ENCODE measurements around the gene CARHSP1. TPM values are rescaled to one million over a fixed set of nuclear protein-coding genes. Genes with fewer than 3 reads are reported as not detected.

Gene CARHSP1
- total RNA-seq, 1 donor from 2014 or later: 118 TPM

Other genes starting within 250 kb of the CARHSP1 start
- gene METTL22, start 247.3 kb downstream of the CARHSP1 start, total RNA-seq: 12.0 TPM
- gene ABAT, start 194.4 kb downstream of the CARHSP1 start, total RNA-seq: 13.6 TPM
- gene TMEM186, start 71.4 kb downstream of the CARHSP1 start, total RNA-seq: 6.8 TPM
- 11.5 TPM for gene PMM2, start 71.2 kb downstream of the CARHSP1 start, total RNA-seq
- gene LITAFD, start 13.3 kb upstream of the CARHSP1 start, total RNA-seq: not detected
- 57.9 TPM for gene USP7, start 94.9 kb upstream of the CARHSP1 start, total RNA-seq
- gene HAPSTR1, start 222.6 kb upstream of the CARHSP1 start, total RNA-seq: 51.7 TPM